Esophagus mucosa (tissue), 1 donor: ENCODE data around the gene CSNK1G1. TPM values are rescaled to one million over a fixed set of nuclear protein-coding genes. Genes with fewer than 3 reads are reported as not detected.
"Not testable (repeated sequence)": the region's sequence is repeated elsewhere in the genome, so short reads cannot be mapped to it uniquely, and the experiment has no call there.

Experiments used
- ATAC-seq: fragments of 200-7000 bp; cut with Tn5 transposase; one replicate; pipeline ENCODE4 v1.9.1; 2020
- total RNA-seq: library from RNA; stranded (reverse); gene quantifications from one replicate; pipeline ENCODE4 v1.2.4, GENCODE V29; 2023
- donor health status: DM: yes; HTN: yes; CAD: no.

The CSNK1G1 gene
- total RNA-seq, 1 donor from 2014 or later, result 17.3 TPM

GRCh38 chr15:64285871-64286270, 70.1 kb downstream of the CSNK1G1 start:
- no peak for ATAC-seq

GRCh38 chr15:64285150-64285549, 70.8 kb downstream of the CSNK1G1 start:
- no peak for ATAC-seq

GRCh38 chr15:64284042-64284441, 71.9 kb downstream of the CSNK1G1 start:
- no peak for ATAC-seq

GRCh38 chr15:64282701-64283100, 73.3 kb downstream of the CSNK1G1 start:
- ATAC-seq, result no peak

- no peak for ATAC-seq
These were observed 76.8 kb downstream of the CSNK1G1 start for GRCh38 chr15:64279131-64279530.

- no peak for ATAC-seq
These were observed 80.0 kb downstream of the CSNK1G1 start for GRCh38 chr15:64275934-64276333.

GRCh38 chr15:64274341-64274950, 81.5 kb downstream of the CSNK1G1 start:
- no peak for ATAC-seq

- ATAC-seq, result no peak
These were observed 88.5 kb downstream of the CSNK1G1 start for GRCh38 chr15:64267331-64267973.

- not testable (repeated sequence) for ATAC-seq
These were observed 90.8 kb downstream of the CSNK1G1 start for GRCh38 chr15:64265188-64265587.

- ATAC-seq, result no peak
These were observed 91.5 kb downstream of the CSNK1G1 start for GRCh38 chr15:64264502-64264901.

GRCh38 chr15:64263567-64263966, 92.4 kb downstream of the CSNK1G1 start:
- ATAC-seq, result no peak

GRCh38 chr15:64256051-64256450, 99.9 kb downstream of the CSNK1G1 start:
- ATAC-seq, result no peak

GRCh38 chr15:64251658-64252057, 104.3 kb downstream of the CSNK1G1 start:
- no peak for ATAC-seq

GRCh38 chr15:64251121-64251520, 104.9 kb downstream of the CSNK1G1 start:
- no peak for ATAC-seq

- peak; percentile 49 for ATAC-seq
These were observed 105.9 kb downstream of the CSNK1G1 start for GRCh38 chr15:64249883-64250575.

GRCh38 chr15:64249406-64249805, 106.6 kb downstream of the CSNK1G1 start:
- peak; percentile 92 for ATAC-seq

GRCh38 chr15:64247906-64248541, 107.9 kb downstream of the CSNK1G1 start:
- ATAC-seq, result peak; percentile 71

GRCh38 chr15:64247535-64247905, 108.5 kb downstream of the CSNK1G1 start:
- no peak for ATAC-seq

GRCh38 chr15:64246364-64247189, 109.4 kb downstream of the CSNK1G1 start:
- ATAC-seq, result peak; percentile 69

- no peak for ATAC-seq
These were observed 110.6 kb downstream of the CSNK1G1 start for GRCh38 chr15:64245405-64245804.

- ATAC-seq, result no peak
These were observed 118.3 kb downstream of the CSNK1G1 start for GRCh38 chr15:64237677-64238076.

- ATAC-seq, result no peak
These were observed 119.6 kb downstream of the CSNK1G1 start for GRCh38 chr15:64236156-64236894.
